Activated CD8-positive, alpha-beta memory T cell treated with anti-CD3 and anti-CD28 coated beads, Interleukin-2, amount 50 U/mL, for 24 hours (primary cell): Measurements from ENCODE around the gene MYLK.

Experiments used
- DNase-seq: peaks from one replicate; pipeline ENCODE4 v3.0.0-alpha.2; 2020; ENCODE audit errors: extremely low read depth

Gene MYLK

DNA sequence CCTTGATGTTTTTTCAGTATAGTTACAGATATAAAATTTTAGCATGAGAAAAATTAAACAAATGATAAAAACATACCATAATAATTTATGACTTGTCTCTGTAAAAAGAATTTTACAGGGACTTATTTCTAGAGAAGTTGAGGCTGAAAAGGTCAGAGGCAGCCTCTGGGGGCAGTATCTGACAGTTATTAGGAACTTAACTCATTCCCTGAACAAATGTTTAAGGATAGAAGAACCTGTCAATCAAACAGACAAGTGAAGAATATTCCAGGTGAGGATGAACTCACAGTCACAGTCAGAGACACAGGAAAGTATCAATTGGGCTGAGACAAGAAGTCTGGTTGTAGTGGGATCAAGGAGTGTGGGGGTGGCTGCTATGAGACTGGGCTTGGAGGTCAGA is 7.3 kb downstream of the MYLK start:
- DNase-seq, result no peak

- no peak for DNase-seq
Measured at GRCh38 chr3:123872621-123873020, 11.5 kb downstream of the MYLK start.

- no peak for DNase-seq
Measured at GRCh38 chr3:123871946-123872345, 12.2 kb downstream of the MYLK start.

GRCh38 chr3:123870033-123870432 is 14.1 kb downstream of the MYLK start:
- no peak for DNase-seq

DNA sequence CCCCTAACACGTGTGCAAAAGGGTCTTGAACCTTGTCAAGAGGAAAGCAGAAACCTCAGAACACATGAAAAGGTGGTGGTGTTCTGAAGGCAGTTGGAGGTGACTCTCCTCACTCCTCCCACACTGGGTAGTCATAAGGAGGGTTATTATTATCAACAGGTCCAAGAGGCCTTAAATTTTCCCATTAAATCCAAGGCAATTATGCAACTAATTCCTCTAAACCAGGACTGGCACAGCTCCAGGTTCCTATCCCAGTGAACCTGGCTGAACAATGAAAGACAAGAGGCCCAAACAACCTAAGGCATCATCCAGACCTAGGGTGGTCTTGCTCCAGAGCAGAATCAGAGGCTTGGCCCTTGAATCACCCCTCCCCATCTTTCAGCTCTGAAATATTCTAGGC is 15.0 kb downstream of the MYLK start:
- DNase-seq, result no peak

GRCh38 chr3:123864706-123865105 is 19.4 kb downstream of the MYLK start:
- no peak for DNase-seq

DNA sequence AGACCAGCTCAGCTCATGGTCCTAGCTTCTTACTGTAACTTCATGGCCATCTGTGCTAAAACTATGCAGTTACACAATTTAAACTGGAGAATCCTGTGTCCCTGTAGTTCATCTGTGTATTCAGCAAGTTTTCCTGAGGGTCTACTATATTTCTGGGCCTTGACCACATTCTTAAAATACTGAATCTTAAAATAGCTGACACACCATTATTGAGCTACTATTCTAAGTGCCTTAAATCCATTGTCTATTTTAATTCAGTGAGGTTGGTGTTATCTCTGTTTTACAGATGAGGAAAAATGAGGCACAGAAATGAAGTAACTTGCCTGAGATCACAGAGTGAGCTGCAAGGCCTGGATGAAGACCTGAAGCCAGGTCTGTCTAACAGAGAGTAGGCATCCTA is 22.0 kb downstream of the MYLK start:
- no peak for DNase-seq

DNA sequence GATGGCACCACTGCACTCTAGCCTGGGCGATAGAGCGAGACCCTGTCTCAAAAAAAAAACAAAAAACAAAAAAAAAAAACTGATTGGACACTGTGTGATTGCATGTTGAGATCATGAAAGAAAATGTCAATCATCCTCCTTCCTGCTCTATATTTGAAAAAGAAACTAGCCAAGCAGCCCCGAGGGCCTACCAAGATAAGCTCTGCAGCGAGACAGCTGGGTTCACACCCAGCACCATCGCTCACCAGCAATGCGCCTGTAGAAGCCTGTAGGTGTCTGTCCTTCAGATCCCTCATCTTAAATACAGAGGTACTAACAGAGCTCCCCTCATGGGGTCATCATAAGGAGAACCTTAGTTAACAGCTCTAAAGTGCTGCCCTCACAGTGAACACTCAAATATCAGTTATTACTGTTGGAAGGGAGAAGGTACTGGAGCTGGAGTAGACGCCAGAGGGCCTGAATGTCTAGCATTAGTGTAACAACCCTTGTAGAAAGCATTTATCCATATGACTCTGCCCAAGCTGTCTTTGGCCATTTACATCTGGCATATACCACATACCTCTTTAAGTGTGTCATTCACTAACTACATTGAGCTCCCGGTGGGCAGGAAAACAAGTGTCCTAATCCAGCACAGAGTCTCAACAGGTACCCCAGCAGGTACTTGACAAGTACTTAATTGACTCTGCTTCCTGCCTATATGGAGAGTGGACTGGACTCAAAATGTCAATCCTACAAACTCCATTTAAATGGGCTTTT is 22.9 kb downstream of the MYLK start:
- no peak for DNase-seq

DNA sequence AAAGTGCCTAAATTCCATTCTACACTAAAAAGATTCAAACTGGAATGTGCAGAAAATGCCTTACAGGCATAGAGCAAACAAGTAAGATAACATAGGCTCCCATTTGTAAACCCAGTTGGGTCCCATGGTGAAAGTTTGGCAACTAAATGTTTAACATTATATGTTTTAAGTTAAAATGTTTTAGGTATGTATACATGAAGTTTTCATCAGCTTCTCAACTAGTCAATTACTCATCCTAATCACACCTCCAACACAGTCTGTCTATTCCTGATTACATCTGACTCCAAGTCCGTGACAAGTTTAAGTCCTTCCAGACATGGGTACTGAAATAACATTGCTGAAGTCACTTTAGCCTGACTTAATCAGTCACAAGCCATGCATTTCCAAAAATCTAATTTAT is 25.0 kb downstream of the MYLK start:
- no peak for DNase-seq

DNA sequence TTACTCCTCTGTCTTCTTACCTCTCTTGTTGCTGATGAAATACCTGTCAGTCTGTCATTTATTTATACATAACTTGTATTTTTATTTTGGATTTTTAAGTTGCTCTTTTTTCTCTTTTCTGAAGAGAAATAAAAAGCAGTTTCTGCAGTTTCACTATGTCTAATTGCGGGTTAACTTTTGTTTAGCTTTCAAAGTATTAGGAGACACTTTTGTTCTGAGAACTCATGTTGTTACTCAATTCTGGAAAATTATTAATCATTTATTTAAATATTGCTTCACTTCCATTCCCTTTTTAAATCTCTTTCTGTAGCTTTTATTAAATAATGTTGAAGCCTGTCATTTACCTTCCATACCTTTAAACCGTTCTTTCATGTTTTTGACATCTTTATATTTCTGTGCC is 29.2 kb downstream of the MYLK start:
- no peak for DNase-seq

GRCh38 chr3:123853686-123854372 is 30.3 kb downstream of the MYLK start:
- DNase-seq, result no peak

DNA sequence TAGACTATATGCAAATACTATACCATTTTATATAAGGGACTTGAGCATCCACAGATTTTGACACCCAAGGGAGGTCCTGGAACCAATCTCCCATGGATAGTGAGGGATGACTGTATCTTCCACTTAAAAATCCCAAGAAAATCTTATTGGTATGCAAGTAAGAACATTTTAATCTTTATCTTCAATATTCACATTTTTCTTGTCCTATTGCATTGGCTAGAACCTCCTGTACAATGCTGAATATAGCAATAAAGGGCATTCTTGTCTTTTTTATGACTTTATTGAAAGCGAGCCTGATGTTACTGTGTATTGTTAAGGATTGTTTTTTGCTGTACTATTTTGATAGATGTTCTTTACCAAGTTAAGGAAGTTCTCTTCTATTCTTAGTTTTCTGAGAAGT is 36.9 kb downstream of the MYLK start:
- no peak for DNase-seq

- DNase-seq, result no peak
Measured at GRCh38 chr3:123843668-123844067, 40.5 kb downstream of the MYLK start.

GRCh38 chr3:123842711-123843110 is 41.4 kb downstream of the MYLK start:
- DNase-seq, result no peak

DNA sequence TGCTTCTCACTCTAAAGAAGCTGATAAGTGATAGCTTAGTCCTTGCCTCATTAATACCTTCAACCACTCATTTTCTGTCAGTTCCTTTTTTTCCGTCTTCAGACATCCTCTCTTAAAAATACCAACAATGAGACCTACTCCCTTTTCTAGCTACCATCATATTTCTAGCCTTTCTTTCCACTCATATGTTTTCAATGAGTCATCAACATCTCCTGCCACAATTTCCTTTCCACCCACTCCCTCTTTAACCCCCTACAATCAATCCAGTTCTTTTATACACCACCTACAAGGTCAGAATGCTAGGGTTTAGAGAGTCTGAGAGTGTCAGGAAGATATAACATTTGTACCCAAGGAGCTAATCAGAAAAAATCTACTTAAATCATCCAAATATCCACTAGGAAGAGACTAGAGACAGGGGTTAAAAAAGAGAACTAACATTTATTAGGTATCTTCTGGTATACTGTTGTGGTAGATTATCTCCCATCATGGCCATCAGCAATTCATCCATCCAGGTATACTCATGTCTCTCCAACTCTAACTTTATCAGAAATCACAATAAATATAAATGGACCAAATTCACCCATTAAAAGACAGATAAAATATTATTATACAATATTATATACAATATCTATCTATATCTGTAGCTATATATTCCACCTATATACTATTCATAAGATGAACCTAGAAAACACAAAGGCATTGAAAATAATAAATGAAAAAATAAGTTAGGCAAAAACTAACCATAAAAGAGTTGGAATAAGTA is 42.5 kb downstream of the MYLK start:
- DNase-seq, result no peak

DNA sequence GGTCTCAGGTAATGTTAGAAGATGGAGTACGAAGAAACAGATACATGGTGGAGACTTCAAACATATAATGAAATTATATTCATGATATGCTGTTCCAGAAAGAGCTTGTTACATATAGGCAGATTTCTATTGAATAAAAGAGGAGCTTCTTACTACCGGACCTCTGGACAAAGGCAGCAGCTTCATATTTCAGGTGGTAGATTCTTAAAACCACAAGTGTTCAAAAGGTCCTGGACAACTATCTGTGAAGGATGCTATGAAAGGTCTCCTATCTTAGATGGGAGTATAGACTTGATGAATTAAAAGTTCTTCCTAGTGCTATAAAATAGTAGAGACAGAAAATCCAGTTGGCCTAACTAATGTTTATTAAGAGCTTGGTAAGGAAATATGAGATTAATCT is 43.2 kb downstream of the MYLK start:
- no peak for DNase-seq

GRCh38 chr3:123837858-123838257 is 46.3 kb downstream of the MYLK start:
- DNase-seq, result no peak

GRCh38 chr3:123834631-123835030 is 49.5 kb downstream of the MYLK start:
- DNase-seq, result no peak

GRCh38 chr3:123833398-123833785 is 50.7 kb downstream of the MYLK start:
- DNase-seq, result no peak

DNA sequence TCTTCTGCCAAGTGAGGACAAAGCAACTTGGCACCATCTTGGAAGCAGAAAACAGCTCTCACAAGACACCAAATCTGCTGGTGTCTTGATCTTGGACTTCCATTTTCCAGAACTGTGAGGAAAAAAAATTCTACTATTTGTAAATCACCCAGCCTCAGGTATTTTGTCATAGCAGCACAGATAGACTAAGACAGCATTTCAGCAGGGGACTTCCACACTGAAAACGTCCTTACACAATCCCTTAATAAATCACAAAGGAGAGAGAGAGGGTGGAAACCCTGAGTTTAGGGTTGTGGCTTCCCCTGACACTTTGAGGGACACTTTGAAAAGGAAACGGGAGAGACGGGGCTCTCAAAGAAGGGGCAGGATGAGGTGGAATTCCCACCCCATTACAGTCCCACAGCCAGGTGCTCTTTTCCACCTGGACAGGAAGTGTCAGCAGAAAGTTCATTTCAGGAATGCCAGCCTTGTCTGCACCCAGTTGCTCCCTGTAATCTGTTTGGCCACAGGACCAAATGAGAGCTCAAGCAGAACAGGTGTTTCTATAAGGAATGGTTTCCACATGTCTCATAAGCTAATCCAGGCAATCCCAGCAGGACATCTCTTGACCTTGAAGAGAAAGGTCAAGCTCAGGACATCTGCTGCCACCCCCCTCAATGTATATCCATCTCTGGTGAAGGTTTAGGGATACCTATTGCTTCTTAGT is 51.3 kb downstream of the MYLK start:
- DNase-seq, result no peak

DNA sequence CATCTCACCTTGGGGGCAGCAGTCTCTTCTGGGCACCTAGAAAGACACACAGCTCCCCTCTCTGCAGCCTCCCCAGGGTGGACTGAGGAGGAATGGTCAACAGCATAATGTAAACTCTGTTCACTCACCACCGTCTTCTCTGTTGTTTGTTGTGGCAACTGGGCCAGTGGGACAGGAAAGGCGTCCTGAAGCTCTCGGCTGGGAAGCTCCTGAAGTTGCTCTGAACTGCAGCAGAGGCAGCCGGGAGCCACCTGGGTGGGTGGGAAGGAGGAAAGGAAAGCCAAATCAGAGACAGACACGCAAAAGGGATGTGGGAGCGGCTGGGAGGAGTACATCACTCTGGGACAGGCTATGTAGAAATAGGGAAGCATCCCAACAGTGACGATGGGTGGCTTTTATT is 52.7 kb downstream of the MYLK start:
- DNase-seq, result no peak

GRCh38 chr3:123821920-123822319 is 62.2 kb downstream of the MYLK start:
- no peak for DNase-seq
